A673 (cell line): ENCODE measurements around the gene IGSF22. TPM values are rescaled to one million over a fixed set of nuclear protein-coding genes. Genes with fewer than 3 reads are reported as not detected.

Experiments
- BruUV-seq: library from RNA; stranded (reverse); fragments of 400-500 nt; replicated peaks from 2 replicates; lab custom pipeline; 2021; lab: Mats Ljungman, UMichigan
- CTCF ChIA-PET: fragments of 300-600 bp; sonication (Branson Sonifier 250); formaldehyde crosslinking; loops from one replicate; lab custom pipeline; 2022; ENCODE audit warnings: antibody characterized with exemption; lab: Charles Lee
- POLR2A ChIA-PET: fragments of 300-600 bp; sonication (Branson Sonifier 250); formaldehyde crosslinking; loops from one replicate; lab custom pipeline; 2022; ENCODE audit warnings: antibody characterized with exemption; ENCODE audit not compliant: low non-redundant PET; lab: Charles Lee
- DNase-seq: peaks from one replicate; pipeline ENCODE4 v3.0.0-alpha.2; 2015; ENCODE audit warnings: low spot score
- H3K27ac ChIP-seq: fragments of 200-600 bp; sonication (generic); 2 replicates; pipeline ENCODE4 v1.5.1; 2016; ENCODE audit warnings: mixed run types, low read depth, mild to moderate bottlenecking, mixed read lengths, antibody characterized with exemption, low read length; ENCODE audit not compliant: poor library complexity, severe bottlenecking
- H3K27me3 ChIP-seq: fragments of 200-600 bp; sonication (generic); replicated peaks from 2 replicates; pipeline ENCODE4 v1.6.1; 2017; ENCODE audit warnings: mixed run types, low read depth, mild to moderate bottlenecking, mixed read lengths, antibody characterized with exemption, low read length; ENCODE audit not compliant: insufficient read depth, poor library complexity
- H3K36me3 ChIP-seq: fragments of 200-600 bp; sonication (generic); 2 replicates; pipeline ENCODE4 v1.6.1; 2016; ENCODE audit warnings: mixed run types, mild to moderate bottlenecking, mixed read lengths, antibody characterized with exemption, low read length; ENCODE audit not compliant: insufficient read depth, poor library complexity, severe bottlenecking
- H3K4me1 ChIP-seq: fragments of 200-600 bp; sonication (generic); 2 replicates; pipeline ENCODE4 v1.6.1; 2017; ENCODE audit warnings: mixed run types, mild to moderate bottlenecking, mixed read lengths, antibody characterized with exemption, low read length; ENCODE audit not compliant: insufficient read depth, poor library complexity, severe bottlenecking
- H3K4me3 ChIP-seq: fragments of 200-600 bp; sonication (generic); 2 replicates; pipeline ENCODE4 v1.5.1; 2016; ENCODE audit warnings: low read depth, mixed run types, mild to moderate bottlenecking, mixed read lengths, low read length; ENCODE audit not compliant: poor library complexity, severe bottlenecking
- H3K9me3 ChIP-seq: fragments of 200-600 bp; sonication (generic); 2 replicates; pipeline ENCODE4 v1.6.1; 2016; ENCODE audit warnings: mixed run types, low read depth, mild to moderate bottlenecking, mixed read lengths, antibody characterized with exemption, low read length; ENCODE audit not compliant: poor library complexity, severe bottlenecking
- CTCF ChIP-seq: fragments of 300-800, 200-600 bp; sonication (generic); conservative IDR thresholded peaks from 2 replicates; pipeline ENCODE4 v1.5.1; 2017; ENCODE audit warnings: low read depth, mild to moderate bottlenecking, antibody characterized with exemption, low read length, moderate library complexity, mixed read lengths
- EZH2 ChIP-seq: fragments of 200-600 bp; sonication (generic); IDR thresholded peaks from 2 replicates; pipeline ENCODE4 v1.6.1; 2017; ENCODE audit warnings: borderline replicate concordance, low read depth, mild to moderate bottlenecking, mixed read lengths, antibody characterized with exemption, low read length; ENCODE audit not compliant: poor library complexity, severe bottlenecking
- intact Hi-C: fragments of 100-400 bp; cut with micrococcal nuclease; formaldehyde crosslinking; loops from one replicate; pipeline ENCODE4 v1.10.0; 2022; ENCODE audit not compliant: unreplicated experiment
- total RNA-seq: library from RNA; stranded (reverse); gene quantifications from 2 replicates; pipeline ENCODE4 v1.2.3, GENCODE V29; 2021

IGSF22 gene
- total RNA-seq, 1 experiment from 2014 or later = not detected

- intact Hi-C loops = no loop called here
- Histone ChIP-seq H3K27me3 (no peaks in the 10 kb centered on the region), H3K9me3 (no peaks in the 10 kb centered on the region), H3K36me3 (no peaks in the 10 kb centered on the region), H3K27ac (no peak overlapping the region), H3K4me3 (no peak overlapping the region), H3K4me1 (no peaks in the 10 kb centered on the region)
- POLR2A ChIA-PET = no interaction called here
- CTCF ChIA-PET = no interaction called here
- BruUV-seq = no TSS peak
- DNase-seq = no peak
- TF ChIP-seq CTCF = no peak
These were observed 42.5 kb upstream of the IGSF22 start for GRCh38 chr11:18768472-18768901.

- H3K9me3 ChIP-seq = no peaks in the 10 kb centered on the region
- ChIA-PET POLR2A (no interaction called here), CTCF (no interaction called here)
- BruUV-seq = no TSS peak
- no peak for TF ChIP-seq CTCF
- TF ChIP-seq EZH2 = no peak
- intact Hi-C loops = no loop called here
- H3K4me3 ChIP-seq = no peak overlapping the region
- no peak for DNase-seq
- H3K36me3 ChIP-seq = no peaks in the 10 kb centered on the region
- H3K4me1 ChIP-seq = no peaks in the 10 kb centered on the region
- H3K27ac ChIP-seq = no peak overlapping the region
- H3K27me3 ChIP-seq = no peaks in the 10 kb centered on the region
These were observed 40.0 kb upstream of the IGSF22 start for GRCh38 chr11:18766015-18766414.

GRCh38 chr11:18765554-18765953 lies 39.6 kb upstream of the IGSF22 start:
- intact Hi-C loops = no loop called here
- no peak for DNase-seq
- no TSS peak for BruUV-seq
- Histone ChIP-seq H3K27ac (no peak overlapping the region), H3K4me3 (no peak overlapping the region), H3K36me3 (no peaks in the 10 kb centered on the region), H3K4me1 (no peaks in the 10 kb centered on the region), H3K9me3 (no peaks in the 10 kb centered on the region), H3K27me3 (no peaks in the 10 kb centered on the region)
- ChIA-PET CTCF (no interaction called here), POLR2A (no interaction called here)
- TF ChIP-seq EZH2 (no peak), CTCF (no peak)
